ENCODE measurements around the gene AGPAT2. TPM values are rescaled to one million over a fixed set of nuclear protein-coding genes. Genes with fewer than 3 reads are reported as not detected.

The AGPAT2 gene
- total RNA-seq, 1 donor from 2014 or later: 46.1 TPM

DNA sequence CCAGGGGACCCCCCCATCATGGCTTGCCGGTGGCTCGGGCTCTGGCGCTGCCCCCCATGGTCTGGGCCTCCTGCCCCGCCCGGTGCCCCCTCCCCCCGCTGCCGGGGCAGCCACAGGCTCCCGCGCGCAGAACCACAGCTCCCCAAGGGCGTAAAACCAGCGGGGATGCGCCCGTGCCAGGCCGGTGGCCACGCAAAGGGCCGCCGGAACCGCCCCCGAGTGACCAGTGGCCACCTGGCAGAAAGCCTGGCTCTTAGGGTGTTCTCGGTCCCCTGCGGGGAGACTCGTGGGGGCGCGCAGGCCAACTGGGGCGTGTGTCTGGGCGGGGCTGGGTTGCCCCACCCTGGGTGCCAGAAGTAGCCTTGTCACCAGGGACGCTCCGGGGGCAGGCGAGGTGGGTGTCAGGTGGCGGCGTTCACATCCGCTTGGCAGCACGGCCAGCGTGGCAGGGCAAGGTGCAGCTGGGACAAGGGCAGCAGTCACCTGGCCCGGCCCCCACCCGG lies 515 bp upstream of the AGPAT2 start:
- no peak for DNase-seq

DNA sequence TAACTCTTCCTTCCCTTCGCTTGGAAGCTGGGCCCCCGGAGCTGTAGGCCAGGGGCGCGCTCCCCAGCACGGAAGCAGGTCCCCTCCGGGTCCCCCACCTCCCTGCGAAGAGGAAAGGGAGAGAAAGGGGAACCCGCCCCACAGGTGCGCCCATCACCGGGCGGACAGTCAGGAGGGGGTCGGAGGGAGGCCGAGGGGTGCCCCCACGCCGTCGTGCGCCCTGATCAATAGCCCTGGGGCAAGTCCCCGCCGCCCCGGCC lies 793 bp downstream of the AGPAT2 start:
- no peak for DNase-seq

DNA sequence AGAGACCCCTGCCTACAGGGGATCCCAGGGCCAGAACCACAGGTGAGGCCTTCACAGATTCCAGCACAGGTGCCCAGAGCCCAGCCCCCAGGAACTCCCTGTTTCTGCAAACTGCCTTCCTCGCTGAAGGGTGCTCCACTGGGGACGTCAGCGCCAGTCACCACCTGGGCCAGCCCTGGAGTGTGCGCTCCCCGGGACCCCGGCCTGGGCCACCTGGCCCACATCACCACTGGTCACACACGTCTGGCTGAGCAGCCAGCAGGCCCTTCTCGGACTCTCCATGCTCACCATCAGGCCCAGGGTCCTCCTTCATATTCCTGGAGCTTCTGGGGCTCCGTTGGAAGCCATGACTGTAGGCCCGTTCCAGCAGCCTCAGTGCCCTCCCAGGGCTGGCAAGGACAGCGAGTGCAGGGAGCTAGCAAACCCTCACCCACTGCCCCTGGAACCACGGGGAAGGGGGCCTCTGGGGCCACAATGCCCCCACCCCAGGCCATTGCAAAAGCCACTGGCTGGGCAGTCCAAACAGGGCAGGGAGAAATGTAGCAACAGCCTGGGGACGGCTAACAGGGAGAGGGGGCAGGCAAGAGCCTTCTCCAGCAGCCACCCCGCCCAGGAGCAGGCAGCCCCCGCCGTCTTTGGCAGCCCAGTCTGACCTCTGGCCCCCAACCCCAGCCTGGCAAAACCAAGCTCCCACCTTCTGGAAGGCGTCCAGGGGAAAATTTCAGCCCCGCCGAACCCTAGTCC lies 1.3 kb downstream of the AGPAT2 start:
- DNase-seq: peak; percentile 40

DNA sequence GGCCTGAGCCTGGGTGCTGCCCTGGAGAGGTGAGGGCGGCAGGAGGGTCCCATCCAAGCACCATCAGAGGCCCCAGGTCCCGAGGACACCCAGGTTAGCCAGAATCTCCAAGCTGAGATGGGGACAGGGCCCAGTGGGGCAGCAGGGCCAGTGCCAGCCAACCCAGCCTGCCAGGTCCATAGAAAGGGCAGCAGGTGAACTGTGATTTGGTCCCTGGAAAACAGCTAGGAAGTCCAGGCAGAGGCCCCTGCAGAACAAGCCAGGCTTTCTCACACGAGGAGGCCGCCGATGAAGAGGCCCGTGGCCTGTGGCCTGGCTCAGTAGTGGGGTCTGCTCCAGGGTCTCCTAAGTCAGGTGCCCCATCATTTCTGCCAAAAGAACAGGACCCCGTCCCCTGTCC lies 2.0 kb downstream of the AGPAT2 start:
- no peak for DNase-seq

DNA sequence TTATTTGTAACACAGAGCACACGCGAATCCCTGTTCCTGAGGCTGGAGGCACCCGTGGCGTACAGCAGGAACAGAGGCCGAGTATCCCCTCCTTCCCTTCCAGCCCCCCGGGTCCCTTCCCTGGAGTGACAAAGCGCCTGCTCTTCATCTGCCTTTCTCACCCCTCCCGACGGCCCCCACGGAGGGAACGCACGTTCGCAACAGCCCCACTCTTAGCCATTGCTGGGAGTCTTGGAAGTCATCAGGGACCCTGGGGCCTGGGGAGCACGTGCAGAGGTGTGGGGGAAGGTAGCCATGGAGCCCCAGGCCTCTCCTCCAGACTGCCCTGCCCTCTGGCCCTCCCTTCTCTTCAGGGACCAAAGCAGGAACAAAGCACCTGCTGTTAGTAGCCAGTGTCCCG lies 2.5 kb downstream of the AGPAT2 start:
- DNase-seq: no peak

DNA sequence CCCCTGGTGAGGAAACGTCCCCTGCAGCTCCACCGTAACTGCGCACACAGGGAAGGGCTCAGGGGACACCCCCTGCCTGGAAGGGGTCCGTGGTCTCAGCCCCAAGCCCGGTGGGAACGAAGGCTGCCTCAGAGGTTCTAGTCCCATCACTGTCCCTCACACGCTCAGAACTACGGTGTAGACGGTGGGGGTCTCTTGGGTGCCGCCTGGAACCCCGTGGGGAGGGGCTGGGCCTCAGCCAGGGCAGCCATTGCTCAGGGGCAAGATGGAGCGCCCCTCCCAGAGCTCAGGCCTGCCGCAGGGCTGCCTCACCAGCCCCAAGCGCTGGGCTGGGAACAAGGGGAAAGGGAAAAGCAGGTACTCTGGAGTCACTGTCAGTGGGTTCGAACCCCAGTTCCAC lies 2.9 kb downstream of the AGPAT2 start:
- DNase-seq: no peak

DNA sequence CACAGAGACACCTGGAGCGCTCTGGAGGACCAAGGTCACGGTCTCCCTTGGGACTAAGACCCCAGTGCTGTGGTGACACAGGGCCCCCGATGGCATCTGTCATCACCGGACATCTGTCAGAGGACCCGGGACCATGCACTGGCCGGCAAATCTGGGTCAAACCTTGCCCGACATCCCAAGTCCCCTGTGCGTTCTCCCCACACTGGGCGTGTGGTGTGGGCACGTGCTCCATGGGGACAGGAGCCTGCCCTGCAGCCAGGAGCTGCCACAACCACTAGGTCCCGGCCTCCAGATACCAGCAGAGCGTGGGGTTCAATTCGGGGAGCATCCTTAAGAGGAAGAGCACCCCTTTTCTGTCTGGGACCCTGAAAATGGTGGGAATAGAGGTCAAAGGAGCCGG lies 3.5 kb downstream of the AGPAT2 start:
- no peak for DNase-seq

DNA sequence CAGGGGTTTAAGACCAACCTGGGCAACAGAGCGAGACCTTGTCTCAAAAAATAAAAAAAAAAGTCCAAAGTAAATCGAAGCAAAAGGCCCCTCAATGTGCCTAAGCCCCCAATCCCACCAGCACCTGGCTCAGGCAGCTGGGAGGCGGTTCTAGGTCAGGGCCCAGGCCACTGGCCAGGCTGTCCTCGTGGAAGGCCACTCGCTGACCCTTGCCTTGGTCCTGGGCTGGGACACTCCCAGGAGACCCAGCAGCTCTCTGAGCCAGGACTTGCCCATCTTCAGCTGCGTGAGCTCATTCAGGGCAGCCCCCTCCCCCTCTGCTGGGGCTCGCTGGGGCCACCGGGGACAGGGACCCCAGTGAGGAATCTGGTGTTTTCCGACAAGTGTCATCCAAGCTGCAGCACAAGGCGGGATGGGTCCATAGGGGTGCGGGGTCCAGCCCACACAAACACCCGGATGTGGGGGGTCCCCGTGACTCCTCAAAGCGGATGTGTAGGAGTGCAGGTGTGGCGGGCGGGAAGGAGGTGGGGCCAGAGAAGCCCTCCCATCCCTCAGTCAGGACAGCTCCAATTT lies 4.0 kb downstream of the AGPAT2 start:
- DNase-seq: no peak

DNA sequence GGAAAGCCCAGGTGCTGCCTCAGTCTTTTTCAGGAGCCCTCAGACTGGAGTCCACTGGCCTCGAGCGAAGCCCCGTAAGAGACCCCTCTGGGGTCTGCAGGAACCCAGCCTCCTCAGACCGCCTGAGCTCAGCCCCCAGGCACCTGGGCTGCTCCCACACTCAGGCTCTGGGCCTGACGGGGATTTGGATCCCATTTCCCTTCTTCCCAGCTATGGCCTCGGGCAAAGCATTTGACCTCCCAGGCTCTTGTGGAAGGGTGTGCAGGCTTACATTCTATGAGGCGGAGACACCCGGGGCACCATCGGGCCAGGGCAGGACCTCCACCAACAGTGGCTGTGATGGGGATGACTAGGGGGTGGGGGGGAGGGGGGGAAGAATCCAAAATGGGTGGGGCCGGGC lies 4.5 kb downstream of the AGPAT2 start:
- no peak for DNase-seq

DNA sequence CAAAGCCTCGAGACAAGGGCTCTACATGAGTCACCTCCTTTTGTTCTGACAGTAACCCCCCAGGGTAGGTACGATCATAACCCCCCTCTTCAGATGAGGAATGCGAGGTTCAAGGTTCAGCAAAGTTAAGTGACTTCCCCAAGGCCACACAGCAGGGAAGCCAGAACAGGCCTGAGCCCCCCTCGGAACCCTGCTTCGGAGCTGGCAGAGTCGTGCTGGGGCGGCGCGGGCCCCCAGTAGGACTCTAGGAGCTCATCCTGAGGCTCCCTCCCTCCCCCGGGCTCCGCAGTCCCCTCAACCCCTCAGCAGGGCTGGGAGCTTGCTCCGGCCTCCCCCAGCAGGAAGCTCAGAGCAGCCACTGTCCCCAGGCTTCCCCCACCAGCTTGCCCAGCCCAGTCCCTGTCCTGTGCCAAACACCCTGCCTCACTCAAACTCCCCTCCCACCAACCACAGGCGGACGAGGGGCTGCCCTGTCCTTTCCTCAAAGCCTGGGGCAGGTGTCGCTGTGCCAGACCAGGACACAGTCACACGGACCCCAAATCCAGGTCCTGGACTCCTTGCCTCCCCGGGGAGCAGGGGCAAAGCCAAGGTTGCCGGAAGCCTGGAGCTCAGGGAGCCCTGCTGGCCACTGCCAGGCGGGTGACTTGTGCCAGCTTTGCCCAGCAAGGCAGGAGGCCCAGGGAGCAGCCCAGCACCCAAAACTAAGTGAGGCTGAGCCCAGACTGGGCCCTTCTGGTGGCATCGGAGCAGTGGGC lies 5.1 kb downstream of the AGPAT2 start:
- DNase-seq: no peak

DNA sequence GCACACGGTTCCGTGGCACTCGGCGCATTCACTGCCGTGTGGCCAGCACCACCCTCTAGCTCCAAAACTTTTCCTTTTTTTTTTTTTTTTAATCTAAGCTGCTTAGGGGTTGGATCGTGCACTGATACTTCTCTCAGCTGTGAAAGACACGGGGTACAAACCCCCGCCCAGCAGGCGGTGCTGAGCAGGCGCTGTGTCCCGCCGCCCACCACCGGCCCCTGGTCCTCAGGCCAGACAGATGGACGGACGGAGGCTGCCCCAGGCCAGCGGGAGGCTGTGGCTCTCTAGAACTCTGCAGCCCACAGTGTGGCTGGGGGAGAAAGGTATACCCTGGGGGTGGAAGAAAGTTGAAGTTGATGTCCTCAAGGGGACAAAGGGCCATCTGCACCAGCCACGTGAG lies 6.2 kb downstream of the AGPAT2 start:
- no peak for DNase-seq

DNA sequence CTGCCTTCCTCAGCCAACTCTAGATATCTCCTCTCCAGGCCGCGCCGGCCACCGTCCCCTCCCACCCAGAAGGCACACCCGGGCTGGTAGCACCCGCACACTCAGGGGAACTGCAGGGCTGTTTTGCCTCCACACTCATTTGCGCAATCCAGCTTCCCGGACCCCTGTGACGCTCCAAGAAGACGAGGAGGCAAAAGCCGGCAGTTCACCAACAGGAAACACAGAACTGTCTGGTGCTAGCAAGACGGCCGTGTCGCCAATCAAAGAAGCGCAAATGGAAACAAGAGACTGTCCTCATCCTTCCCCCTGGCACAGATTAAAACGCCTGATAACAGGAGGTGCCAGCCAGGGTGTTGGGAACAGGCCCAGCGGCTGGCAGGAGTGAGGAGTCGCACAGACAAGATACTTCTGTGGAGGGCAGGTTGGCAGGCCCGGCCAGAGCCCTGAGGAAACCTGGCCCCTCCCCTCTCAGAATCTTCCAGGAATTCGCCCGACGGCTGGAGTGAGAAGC lies 7.8 kb downstream of the AGPAT2 start:
- DNase-seq: no peak

DNA sequence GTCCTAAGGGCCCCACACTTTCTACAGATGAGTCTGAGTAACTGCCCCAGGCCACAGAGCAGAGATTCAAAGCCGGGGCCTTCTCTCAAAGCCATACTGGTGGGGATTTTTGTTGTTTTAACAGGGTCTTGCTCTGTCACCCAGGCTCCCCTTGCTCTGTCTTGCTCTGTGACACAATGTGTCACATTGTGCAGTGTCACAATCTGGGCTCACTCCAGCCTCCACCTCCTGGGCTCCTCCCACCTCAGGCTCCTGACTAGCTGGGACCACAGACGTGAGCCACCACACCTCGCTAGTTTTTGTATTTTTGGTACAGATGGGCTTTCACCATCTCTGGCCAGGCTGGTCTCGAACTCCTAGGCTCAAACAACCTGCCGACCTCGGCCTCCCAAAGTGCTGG lies 8.6 kb downstream of the AGPAT2 start:
- no peak for DNase-seq

DNA sequence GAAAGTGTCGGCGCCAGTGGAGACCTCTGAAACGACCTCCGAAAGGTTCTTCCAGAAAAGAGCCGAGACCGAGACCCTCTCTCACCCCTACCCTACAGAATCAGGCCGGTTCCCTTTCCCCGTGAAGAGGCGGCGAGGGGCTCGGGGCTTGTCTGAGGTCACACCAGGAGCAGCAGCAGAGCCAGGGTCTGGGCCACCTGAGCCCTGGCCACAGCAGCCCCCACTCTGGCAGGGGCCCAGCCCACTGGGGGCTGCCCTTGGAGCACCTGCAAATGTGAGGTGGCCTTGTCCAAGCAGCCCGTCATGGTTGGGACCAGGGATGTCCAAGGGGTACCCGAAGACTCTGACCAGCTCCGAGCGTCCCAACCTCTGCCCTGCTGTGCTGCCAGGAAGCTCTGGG lies 9.2 kb downstream of the AGPAT2 start:
- DNase-seq: no peak

DNA sequence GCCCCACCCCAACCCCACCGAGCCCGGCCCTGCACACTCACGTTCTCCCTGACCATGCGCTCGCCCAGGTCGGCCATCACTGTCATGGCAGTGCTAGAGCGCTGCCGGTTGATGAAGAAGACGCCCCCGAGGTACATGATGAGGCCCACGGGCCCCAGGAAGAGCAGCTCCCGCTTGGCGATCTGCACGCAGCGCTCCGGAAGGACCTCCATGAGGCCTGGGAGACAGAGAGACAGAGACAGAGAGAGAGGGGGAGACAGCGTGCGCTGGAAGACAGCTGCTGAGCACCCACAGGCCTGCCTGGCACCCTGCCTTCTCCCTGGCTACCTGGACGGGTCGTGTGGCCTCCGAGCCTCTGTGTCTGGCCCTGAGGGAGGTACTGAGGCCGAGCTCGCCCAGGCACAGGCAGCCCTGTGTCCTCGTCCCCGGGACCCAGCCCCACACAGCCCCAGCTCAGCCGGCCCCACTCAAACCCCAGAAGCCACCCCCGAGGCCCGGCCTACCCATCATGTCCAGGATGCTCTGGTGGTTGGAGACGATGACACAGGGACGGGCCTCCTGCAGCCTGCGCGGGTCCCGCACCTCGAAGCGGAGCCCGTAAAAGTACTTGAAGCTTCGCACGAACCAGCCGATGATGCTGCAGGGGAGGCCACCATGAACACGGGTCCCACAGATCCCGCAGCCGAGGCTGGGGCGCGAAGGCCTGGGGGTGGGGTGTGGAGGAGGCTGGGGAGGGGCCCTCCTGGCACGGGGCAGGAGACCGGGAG lies 10.2 kb downstream of the AGPAT2 start:
- no peak for DNase-seq

DNA sequence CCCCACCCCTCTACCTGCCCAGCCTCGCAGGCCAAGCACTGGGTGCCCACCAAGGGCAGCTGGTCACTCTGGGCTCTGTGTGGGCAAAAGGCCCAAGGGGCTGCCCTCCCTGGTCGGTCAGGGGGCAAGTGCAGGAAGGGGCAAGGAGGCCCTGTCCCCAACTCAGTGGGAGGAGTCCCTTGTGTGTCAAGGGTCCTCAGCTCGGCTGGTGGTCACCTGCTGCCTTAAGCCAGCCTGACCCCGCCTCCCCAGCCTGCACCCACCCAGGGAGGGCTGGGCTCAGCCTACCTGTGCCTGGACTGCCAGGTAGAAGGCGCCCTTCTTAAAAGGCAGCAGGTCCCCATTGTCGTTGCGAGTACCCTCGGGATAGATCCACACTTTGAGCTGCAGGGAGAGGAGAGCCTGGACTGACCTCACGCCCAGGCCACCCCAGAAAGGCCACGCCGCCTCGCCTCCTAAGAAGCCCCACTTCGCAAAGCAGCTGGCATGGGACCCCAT lies 10.9 kb downstream of the AGPAT2 start:
- no peak for DNase-seq

DNA sequence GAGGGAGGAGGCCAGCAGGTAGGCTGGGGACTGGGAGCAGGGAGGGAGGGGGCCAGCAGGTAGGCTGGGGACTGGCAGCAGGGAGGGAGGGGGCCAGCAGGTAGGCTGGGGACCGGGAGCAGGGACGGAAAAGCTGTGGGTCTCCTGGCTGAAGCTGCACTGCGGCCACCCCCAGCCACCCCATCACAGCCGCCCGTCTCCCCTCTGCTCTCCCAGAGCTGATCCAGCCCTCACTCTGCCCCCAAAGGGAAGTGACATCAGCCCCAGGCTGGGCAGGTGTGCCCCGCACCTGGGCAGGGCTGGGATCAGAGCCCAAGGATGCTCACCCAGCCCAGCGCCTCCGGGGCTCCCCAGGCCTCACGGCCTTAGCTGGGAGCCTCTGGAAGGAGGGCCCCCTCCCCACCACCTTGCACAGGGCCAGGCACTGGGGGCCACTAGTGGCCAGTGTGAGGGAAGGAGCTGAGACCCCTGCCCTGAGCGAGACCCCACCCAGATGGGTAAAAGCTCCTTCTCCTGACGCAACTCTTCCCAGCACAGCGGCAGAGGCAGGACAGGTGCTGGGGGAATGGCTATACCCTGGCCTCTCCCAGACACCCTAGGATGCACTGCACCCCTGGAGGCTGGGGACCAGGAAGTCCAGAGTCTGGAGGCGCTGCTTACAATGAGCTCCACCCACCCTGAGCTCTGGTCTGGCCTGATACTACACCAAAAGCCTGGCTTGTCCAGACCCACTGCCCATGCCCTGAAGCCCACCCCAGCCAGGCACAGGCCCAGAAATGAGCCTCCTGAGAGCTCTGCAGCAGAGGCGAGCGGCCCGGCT lies 11.6 kb downstream of the AGPAT2 start:
- peak; percentile 80 for DNase-seq

DNA sequence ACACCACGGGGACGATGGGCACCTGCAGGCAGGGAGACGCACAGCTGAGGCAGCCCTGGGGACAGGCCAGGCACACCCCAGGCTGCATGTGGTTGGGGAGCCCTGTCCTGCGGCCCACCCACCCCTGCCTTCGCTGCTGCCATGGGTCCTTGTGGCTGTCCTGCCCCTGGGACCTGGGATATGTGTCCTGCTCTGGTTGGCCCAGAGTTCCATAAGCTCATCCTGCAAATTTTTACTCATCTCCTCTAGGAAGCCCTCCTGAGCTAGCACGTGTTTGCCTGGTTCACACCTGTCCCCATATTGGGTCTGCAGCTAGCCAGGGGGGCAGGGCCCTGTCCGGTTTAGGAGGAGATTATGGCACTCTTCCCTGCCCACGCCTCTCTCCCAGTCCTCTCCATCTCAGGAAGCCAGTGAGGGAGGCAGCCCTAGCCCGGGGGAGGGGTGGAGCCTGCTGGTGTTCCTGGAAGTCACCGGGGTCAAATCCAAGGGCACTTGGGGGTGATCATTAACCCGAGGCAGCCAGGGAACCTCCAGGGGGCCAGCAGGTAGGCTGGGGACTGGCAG lies 12.4 kb downstream of the AGPAT2 start:
- DNase-seq: peak; percentile 96

DNA sequence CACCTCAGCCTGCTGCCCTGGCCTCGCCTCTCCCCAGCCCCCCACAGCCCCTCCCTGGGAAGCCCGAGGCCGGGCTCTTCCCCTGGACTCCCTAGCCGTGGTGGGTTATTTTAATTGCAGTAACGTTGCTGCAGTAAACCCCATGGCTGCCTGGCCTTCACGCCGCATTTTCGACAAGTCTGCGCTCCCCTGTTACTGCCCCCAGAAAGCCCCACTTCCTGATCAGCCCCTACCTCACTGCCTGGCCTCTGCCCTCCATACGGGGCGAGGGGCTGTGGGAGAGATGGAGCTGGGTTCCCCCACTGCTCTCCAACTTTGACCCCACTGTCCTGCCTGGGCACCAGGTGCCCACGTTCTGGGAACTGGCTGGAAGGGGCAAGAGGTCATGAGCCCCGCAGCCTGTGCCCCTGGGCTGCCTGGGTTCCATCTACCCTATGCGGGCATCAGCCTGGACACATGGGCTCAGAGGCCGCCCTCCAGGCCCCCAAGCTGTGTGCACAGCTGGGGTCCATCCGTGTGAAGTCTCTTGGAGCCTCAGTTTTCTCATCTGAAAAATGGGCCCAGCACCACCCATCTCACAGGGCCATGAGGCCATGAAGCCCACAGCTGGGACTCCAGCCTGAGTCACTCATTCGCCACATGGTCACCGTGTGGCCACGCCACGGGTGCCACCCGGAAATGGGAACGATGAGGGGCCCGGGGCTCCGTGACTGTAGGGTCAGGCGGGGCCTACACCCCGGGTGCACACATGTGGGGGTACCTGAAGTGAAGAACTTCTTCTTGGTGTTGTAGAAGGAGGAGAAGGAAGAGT lies 13.1 kb downstream of the AGPAT2 start:
- no peak for DNase-seq

DNA sequence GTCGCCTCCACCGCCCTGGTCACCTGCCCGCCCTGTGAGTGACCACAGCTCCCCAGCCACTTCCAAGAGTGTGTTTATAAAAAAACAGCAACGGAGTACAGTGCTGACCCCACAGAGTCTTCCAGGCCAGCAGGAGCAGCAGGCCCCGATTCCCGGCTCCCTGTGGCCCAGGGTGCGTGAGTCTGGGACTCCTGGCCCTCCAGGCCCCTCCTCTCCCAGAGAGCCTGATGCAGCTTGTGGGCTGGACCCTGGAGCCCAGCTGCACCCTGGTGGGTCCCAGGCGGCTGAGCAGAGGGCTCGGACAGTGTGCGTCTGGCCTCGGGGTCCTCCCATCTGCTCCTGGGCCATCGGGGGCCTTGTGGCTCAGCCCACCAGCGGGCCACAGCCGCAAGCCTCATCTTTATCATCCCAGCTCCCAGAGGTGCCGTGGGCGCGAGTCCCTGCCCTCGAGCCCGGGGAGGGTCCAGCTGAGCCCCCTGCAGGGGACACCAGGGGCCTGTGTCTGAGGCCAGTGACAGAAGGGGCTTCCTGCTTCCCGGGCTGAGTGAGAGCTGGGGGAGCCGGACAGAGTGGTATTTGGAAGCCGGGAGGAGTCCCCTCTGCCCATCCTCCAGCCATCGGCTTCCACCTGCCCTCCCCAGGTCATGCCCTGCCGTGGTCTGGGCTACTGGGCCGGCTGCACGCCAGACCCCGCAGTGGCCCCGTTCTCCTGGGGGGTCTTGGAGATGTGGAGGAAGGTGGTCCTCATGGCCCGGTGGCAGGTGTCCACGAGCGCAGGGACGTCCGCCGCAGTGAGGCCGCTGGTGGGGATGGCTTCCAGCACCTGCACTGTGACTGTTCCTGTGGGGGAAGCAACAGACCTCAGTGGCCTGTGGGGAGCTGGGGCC lies 13.9 kb downstream of the AGPAT2 start:
- DNase-seq: peak; percentile 91

Data from dermis blood vessel endothelial cell (primary cell).